HG03342 (cell line): ENCODE measurements around the gene SUSD6.
"Not testable (repeated sequence)": the region's sequence is repeated elsewhere in the genome, so short reads cannot be mapped to it uniquely, and the experiment has no call there.

Experiments used
- ATAC-seq: cut with Tn5 transposase; IDR thresholded peaks from one replicate; pipeline ENCODE4 v1.9.1; 2021; ENCODE audit warnings: mild to moderate bottlenecking, moderate library complexity; ENCODE audit not compliant: unreplicated experiment

The SUSD6 gene

GRCh38 chr14:69693145-69693544, 81.7 kb downstream of the SUSD6 start:
- ATAC-seq: peak; percentile 54

- peak; percentile 28 for ATAC-seq
Observed at GRCh38 chr14:69693801-69694729, 82.7 kb downstream of the SUSD6 start.

DNA sequence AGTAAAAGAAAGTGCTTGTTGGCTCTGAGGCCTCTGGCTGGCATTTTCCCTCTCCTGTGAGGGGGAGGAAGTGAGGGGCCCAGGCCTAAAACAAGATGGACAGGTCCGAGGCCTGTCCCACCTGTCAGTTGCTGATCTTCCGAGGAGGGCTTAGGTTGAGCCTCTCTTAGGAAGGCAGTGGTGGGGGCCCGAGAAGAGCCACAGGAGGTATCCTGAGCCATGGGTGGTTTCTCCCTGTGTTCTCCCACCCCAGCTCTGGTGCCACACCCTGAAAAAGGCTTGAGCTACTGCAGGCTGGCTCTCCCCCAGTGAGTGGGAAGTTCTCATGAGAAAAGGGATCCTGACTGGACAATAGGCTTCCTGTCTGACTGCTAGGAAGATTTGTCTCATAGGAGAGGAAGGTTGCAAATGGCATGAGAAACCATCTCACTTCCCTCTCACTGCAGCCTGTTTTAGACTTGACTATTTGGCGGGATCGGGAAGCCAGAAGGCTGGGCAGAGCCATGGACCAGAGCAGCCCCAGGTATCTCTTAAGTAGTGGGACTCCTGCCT, 83.4 kb downstream of the SUSD6 start:
- peak; percentile 7 for ATAC-seq

DNA sequence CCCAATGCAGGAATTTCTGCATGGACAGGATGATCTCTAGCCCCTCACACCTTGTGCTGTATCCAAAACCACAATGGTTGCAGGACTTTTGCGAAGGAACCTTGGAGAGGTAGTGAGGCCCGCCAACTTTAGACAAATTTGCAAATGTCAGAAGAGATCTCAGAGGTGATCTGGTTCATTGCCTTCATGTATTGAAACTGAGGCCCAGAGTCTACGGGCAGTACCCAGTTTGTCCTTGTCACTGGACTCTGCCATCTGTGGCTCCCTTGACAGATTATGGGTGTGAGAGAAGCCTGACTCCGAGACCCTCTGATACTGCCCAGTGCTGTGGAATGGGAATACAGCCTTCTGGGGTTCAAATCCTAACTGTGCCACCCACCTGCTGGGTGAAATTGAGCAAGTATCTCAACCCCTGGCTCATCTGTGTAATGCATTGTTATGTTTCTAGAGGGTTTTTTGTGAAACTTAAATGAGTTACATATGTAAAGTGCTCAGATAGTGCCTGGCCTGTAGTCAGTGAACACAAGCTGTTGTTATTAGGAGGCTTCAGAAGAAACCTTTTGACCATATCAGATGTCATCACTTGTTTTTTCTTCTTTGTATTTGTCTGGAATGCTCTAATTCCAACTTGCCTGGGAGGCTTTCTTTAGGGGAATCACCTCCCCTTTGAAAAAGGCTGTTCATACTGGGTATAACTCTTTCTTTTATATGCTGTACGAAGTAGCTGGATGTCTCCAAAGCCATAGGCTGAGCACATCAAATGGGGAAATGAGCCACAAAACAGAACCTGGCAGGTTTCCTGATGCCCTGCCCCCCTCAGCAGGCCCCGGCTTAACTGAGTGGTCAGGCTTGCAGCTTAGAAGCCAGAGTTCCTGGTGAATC, 84.2 kb downstream of the SUSD6 start:
- ATAC-seq: no peak

- ATAC-seq: no peak
Observed at GRCh38 chr14:69696204-69696527, 84.8 kb downstream of the SUSD6 start.

- no peak for ATAC-seq
Observed at GRCh38 chr14:69696633-69697557, 85.5 kb downstream of the SUSD6 start.

GRCh38 chr14:69698572-69698971, 87.2 kb downstream of the SUSD6 start:
- no peak for ATAC-seq

- not testable (repeated sequence) for ATAC-seq
Observed at GRCh38 chr14:69699243-69699642, 87.8 kb downstream of the SUSD6 start.

DNA sequence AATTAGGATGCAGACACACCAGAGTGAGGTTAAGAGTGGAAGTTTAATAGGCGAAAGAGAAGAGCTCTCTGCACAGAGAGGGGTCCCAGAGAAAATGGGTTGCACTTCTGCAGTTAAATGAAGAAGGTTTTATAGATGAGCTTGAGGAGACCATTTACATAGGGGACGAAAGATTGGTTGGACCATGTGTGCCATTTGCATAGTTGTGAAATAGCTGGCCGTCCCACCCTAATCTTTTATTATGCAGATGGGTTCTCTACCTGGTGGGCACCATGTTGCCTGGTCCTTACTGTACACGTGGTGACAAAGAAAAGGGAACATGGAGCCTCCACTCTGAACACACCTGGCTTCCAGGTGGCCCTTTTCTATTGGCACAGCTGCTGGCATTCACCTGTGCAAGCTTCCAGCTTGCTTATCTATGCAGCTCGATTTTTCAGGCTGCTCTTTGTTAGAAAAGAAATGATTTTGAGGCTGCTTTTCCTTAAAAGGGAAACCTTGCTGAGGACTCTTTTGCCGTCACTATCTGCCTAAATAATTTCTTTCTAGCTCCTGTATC, 88.4 kb downstream of the SUSD6 start:
- no peak for ATAC-seq

DNA sequence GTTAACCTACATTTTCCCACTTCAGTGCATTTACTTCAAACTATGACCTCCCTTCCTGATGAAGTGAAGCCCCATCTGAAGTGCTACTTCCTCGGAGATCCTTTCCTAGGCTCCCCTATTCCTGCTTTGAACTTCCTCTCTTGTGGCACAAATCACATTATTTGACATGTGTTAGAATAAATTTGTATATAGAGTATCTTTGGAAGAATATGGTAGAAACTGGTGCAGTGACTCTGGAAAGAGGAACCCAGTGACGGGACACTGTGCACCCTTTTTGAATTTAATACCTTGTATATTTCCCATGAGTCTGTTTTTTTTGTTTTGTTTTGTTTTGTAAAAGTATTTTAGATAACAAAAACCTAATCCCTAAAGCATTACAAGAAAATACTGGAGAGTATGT, 89.2 kb downstream of the SUSD6 start:
- ATAC-seq: no peak

GRCh38 chr14:69701291-69701690, 89.9 kb downstream of the SUSD6 start:
- no peak for ATAC-seq

- no peak for ATAC-seq
Observed at GRCh38 chr14:69701857-69702256, 90.5 kb downstream of the SUSD6 start.

DNA sequence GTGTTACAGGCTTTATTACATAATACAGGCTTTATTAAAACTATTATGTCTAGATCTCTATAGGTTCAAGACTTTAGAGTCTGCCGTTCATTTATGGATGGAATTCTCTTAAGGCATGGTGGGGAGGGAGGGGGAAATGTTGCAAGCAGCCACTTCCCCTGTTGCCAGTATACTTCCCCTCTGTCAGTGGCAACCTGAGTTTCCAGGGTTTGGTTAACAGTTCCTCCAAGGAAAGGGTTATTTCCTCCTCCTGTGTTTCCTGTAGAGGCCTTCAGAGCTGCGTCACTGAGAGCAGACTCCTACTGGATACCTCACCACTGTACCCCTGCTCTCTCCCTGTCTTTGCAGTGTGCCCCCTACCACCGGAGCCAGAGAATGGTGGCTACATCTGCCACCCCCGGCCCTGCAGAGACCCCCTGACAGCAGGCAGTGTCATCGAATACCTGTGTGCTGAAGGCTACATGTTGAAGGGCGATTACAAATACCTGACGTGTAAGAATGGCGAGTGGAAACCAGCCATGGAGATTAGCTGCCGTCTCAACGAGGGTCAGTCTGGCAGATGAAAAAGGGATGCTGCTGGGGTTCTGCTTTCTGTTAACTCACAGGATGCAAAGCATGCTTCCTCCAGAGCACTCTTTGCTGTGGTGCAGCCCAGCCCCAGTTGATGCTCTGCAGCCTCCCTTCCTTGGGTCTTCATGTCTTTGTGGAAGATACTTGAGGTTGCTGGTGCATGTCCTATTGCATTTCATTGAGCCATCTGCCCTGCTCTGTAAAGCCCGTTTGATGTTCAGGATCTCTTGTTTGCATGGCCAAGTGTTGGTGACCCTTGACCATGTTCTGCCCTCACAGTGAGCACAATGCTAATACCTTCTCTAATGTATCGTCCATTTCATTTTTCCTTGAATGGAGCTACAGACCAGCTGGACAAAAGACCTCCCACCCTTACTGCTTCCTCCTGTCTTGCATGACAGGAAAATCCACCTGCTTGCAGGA, 91.9 kb downstream of the SUSD6 start:
- no peak for ATAC-seq

- ATAC-seq: no peak
Observed at GRCh38 chr14:69704319-69704718, 92.9 kb downstream of the SUSD6 start.

DNA sequence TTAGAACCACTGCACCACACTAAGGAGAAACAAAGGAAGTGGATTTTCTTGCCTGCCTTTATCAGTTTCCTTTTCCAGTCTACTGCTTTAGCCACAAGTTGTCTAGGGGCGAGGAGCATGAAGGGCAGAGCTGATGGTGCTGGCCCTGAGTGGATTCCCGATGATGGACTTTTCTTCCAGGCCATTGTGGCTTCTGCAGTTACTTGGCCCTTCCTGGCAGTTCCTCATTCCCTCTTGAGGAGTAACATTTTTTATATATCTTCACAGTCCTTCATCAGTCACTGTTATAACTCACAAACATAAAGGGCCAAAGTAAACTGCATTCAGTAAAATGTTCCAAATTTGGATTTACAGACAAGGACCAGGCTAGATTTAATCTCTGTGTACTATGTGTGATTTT, 94.3 kb downstream of the SUSD6 start:
- no peak for ATAC-seq

GRCh38 chr14:69708049-69708448, 96.7 kb downstream of the SUSD6 start:
- no peak for ATAC-seq

GRCh38 chr14:69708586-69709560, 97.5 kb downstream of the SUSD6 start:
- ATAC-seq: no peak

DNA sequence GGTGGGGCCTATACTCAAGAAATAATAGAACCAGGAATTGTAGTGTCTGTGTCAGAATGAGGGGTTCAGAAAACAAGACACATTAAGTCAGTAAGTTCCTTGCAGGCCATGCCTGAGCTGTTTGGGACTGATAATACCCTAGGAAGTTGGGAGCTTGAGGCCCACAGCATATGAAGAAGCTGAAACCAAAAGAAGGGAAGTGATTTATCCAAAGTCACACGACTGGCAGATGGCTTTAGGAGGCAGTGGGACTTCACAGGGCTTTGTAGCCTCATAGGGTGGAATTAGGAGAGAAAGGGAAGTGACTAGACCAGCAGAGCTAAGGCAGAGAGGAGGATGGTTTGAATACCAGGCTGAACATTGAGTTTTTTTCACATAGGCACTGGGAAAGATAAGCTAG, 99.0 kb downstream of the SUSD6 start:
- no peak for ATAC-seq
